MM.1S (cell line): ENCODE data around the gene TMCC1.

Source experiments
- DNase-seq: peaks from one replicate; pipeline ENCODE4 v3.0.0-alpha.2; 2015
- H2AFZ ChIP-seq: fragments of 300-600 bp; sonication (generic); 2 replicates; pipeline ENCODE4 v1.6.0; 2016; ENCODE audit warnings: antibody characterized with exemption, low read length
- H3F3A ChIP-seq: fragments of 300-600 bp; sonication (generic); 2 replicates; pipeline ENCODE4 v1.6.1; 2016; ENCODE audit warnings: mild to moderate bottlenecking, antibody characterized with exemption, low read length, moderate library complexity, mixed read lengths; ENCODE audit not compliant: insufficient read depth
- H3K27ac ChIP-seq: fragments of 300-600 bp; sonication (generic); 2 replicates; pipeline ENCODE4 v1.5.1; 2016; ENCODE audit warnings: mild to moderate bottlenecking, low read length
- H3K27me3 ChIP-seq: fragments of 300-600 bp; sonication (generic); replicated peaks from 2 replicates; pipeline ENCODE4 v1.6.0; 2016; ENCODE audit warnings: low read length; ENCODE audit not compliant: insufficient read depth
- H3K36me3 ChIP-seq: fragments of 300-600 bp; sonication (generic); replicated peaks from 2 replicates; pipeline ENCODE4 v1.6.1; 2016; ENCODE audit warnings: mild to moderate bottlenecking, low read length, mixed read lengths; ENCODE audit not compliant: insufficient read depth
- H3K4me1 ChIP-seq: fragments of 300-600 bp; sonication (generic); 2 replicates; pipeline ENCODE4 v1.6.1; 2016; ENCODE audit warnings: low read length, mixed read lengths
- H3K4me2 ChIP-seq: fragments of 300-600 bp; sonication (generic); 2 replicates; pipeline ENCODE4 v1.6.0; 2016; ENCODE audit warnings: low read depth, low read length
- H3K4me3 ChIP-seq: fragments of 300-600 bp; sonication (generic); 2 replicates; pipeline ENCODE4 v1.5.1; 2016; ENCODE audit warnings: low read length, mixed read lengths
- H3K79me2 ChIP-seq: fragments of 300-600 bp; sonication (generic); 2 replicates; pipeline ENCODE4 v1.6.1; 2016; ENCODE audit warnings: mixed run types, low read length, mixed read lengths
- H3K9ac ChIP-seq: fragments of 300-600 bp; sonication (generic); 2 replicates; pipeline ENCODE4 v1.6.1; 2016; ENCODE audit warnings: low read length, mixed read lengths
- H3K9me2 ChIP-seq: fragments of 300-600 bp; sonication (generic); replicated peaks from 2 replicates; pipeline ENCODE4 v1.6.1; 2016; ENCODE audit warnings: mild to moderate bottlenecking, low read length, mixed read lengths; ENCODE audit not compliant: insufficient read depth
- H3K9me3 ChIP-seq: fragments of 300-600 bp; sonication (generic); replicated peaks from 2 replicates; pipeline ENCODE4 v1.6.1; 2016; ENCODE audit warnings: mild to moderate bottlenecking, low read length, mixed read lengths; ENCODE audit not compliant: insufficient read depth
- H4K20me1 ChIP-seq: fragments of 300-600 bp; sonication (generic); 2 replicates; pipeline ENCODE4 v1.6.1; 2016; ENCODE audit warnings: mild to moderate bottlenecking, low read length, moderate library complexity, mixed read lengths; ENCODE audit not compliant: insufficient read depth
- CTCF ChIP-seq: fragments of 300-600 bp; sonication (generic); IDR thresholded peaks from 2 replicates; pipeline ENCODE4 v1.5.1; 2016; ENCODE audit warnings: antibody characterized with exemption, low read length, mixed read lengths
- EZH2 ChIP-seq: fragments of 300-600 bp; sonication (generic); optimal IDR thresholded peaks from 2 replicates; pipeline ENCODE3; 2017; ENCODE audit warnings: low read depth, mild to moderate bottlenecking, antibody characterized with exemption, low read length, mixed read lengths
- EZH2phosphoT487 ChIP-seq: fragments of 300-600 bp; sonication (generic); IDR thresholded peaks from 2 replicates; pipeline ENCODE4 v1.6.1; 2018; ENCODE audit warnings: antibody characterized with exemption, low read length

Gene TMCC1

GRCh38 chr3:129701161-129701560 lies 192.3 kb downstream of the TMCC1 start:
- Histone ChIP-seq H3K9me2 (no peaks in the 10 kb centered on the region), H2AFZ (no peak overlapping the region), H4K20me1 (no peaks in the 10 kb centered on the region), H3K9ac (no peak overlapping the region), H3K9me3 (no peaks in the 10 kb centered on the region), H3K36me3 (no peaks in the 10 kb centered on the region), H3K27ac (no peak overlapping the region), H3K4me2 (no peak overlapping the region), H3K4me3 (no peak overlapping the region), H3F3A (no peaks in the 10 kb centered on the region), H3K4me1 (no peaks in the 10 kb centered on the region), H3K27me3 (no peaks in the 10 kb centered on the region), H3K79me2 (no peaks in the 10 kb centered on the region)
- DNase-seq = no peak
- TF ChIP-seq EZH2phosphoT487 (no peak), CTCF (no peak), EZH2 (no peak)

GRCh38 chr3:129699612-129700011 lies 193.9 kb downstream of the TMCC1 start:
- TF ChIP-seq EZH2phosphoT487 (no peak), EZH2 (no peak), CTCF (no peak)
- Histone ChIP-seq H3K27ac (no peak overlapping the region), H3K4me1 (no peaks in the 10 kb centered on the region), H3K9ac (no peak overlapping the region), H3K9me3 (no peaks in the 10 kb centered on the region), H3K4me3 (no peak overlapping the region), H3K4me2 (no peak overlapping the region), H3F3A (no peaks in the 10 kb centered on the region), H2AFZ (no peak overlapping the region), H3K36me3 (no peaks in the 10 kb centered on the region), H4K20me1 (no peaks in the 10 kb centered on the region), H3K9me2 (no peaks in the 10 kb centered on the region), H3K27me3 (no peaks in the 10 kb centered on the region), H3K79me2 (no peaks in the 10 kb centered on the region)
- DNase-seq = no peak

GRCh38 chr3:129699199-129699598 lies 194.3 kb downstream of the TMCC1 start:
- Histone ChIP-seq H2AFZ (no peak overlapping the region), H3K9ac (no peak overlapping the region), H3K36me3 (no peaks in the 10 kb centered on the region), H3K27ac (no peak overlapping the region), H3F3A (no peaks in the 10 kb centered on the region), H3K9me2 (no peaks in the 10 kb centered on the region), H3K9me3 (no peaks in the 10 kb centered on the region), H3K4me3 (no peak overlapping the region), H3K4me2 (no peak overlapping the region), H3K27me3 (no peaks in the 10 kb centered on the region), H3K4me1 (no peaks in the 10 kb centered on the region), H4K20me1 (no peaks in the 10 kb centered on the region), H3K79me2 (no peaks in the 10 kb centered on the region)
- TF ChIP-seq EZH2phosphoT487 (no peak), EZH2 (no peak), CTCF (no peak)
- DNase-seq = no peak
